Liver (tissue), 9 donors: Measurements from ENCODE around the gene ARHGAP4. TPM values are rescaled to one million over a fixed set of nuclear protein-coding genes. Genes with fewer than 3 reads are reported as not detected.
A peak's percentile ranks its signal among the peaks of the same experiment; 100 is the strongest.

Experiments
- DNase-seq: peaks from one replicate; pipeline ENCODE4 v3.0.0-alpha.2; 2017; ENCODE audit warnings: low spot score
- H3K27ac ChIP-seq, 2 donors: one replicate each; pipeline ENCODE4 v1.7.0; 2013; ENCODE audit warnings: inconsistent platforms in 2 of 2, low read length in 2 of 2, control low read depth in 1 of 2, low read depth in 1 of 2, mild to moderate bottlenecking in 1 of 2
- H3K27me3 ChIP-seq, 4 donors: one replicate each; pipeline versions ENCODE4 v1.6.1 to v1.7.0; 2013; ENCODE audit warnings: low read length in 3 of 4, inconsistent platforms in 1 of 4, mild to moderate bottlenecking in 1 of 4, moderate library complexity in 1 of 4; ENCODE audit not compliant: control insufficient read depth in 4 of 4, insufficient read depth in 4 of 4
- H3K36me3 ChIP-seq, 4 donors: one replicate each; pipeline versions ENCODE4 v1.6.1 to v1.7.0; 2013; ENCODE audit warnings: low read length in 3 of 4, mild to moderate bottlenecking in 3 of 4, low read depth in 1 of 4, moderate library complexity in 1 of 4; ENCODE audit not compliant: control insufficient read depth in 4 of 4, insufficient read depth in 3 of 4
- H3K4me1 ChIP-seq, 4 donors: one replicate each; pipeline versions ENCODE4 v1.6.1 to v1.7.0; 2013; ENCODE audit warnings: low read length in 3 of 4, mild to moderate bottlenecking in 3 of 4, moderate library complexity in 1 of 4; ENCODE audit not compliant: control insufficient read depth in 4 of 4, insufficient read depth in 4 of 4
- H3K4me3 ChIP-seq, 3 donors: one replicate each; pipeline versions ENCODE4 v1.6.1 to v1.7.0; 2013; ENCODE audit warnings: low read length in 3 of 3, control low read depth in 1 of 3, low read depth in 1 of 3, mild to moderate bottlenecking in 1 of 3
- H3K9ac ChIP-seq, 2 donors: one replicate each; pipeline ENCODE4 v1.7.0; 2013; ENCODE audit warnings: low read length in 2 of 2, mild to moderate bottlenecking in 2 of 2, moderate library complexity in 2 of 2, control low read depth in 1 of 2, low read depth in 1 of 2
- H3K9me3 ChIP-seq, 4 donors: one replicate each; pipeline versions ENCODE4 v1.6.1 to v1.7.0; 2013; ENCODE audit warnings: low read length in 3 of 4; ENCODE audit not compliant: control insufficient read depth in 4 of 4
- ATF3 ChIP-seq: IDR thresholded peaks from 2 replicates; pipeline ENCODE4 v1.6.1; 2016; ENCODE audit warnings: antibody characterized with exemption
- CTCF ChIP-seq: fragments of 150-350 bp; IDR thresholded peaks from 2 replicates; pipeline ENCODE4 v1.5.1; 2017; ENCODE audit warnings: improper control_type of control experiment, low read depth, low read length; ENCODE audit not compliant: missing input control
- EGR1 ChIP-seq, 2 donors: IDR thresholded peaks; 2 replicates each; pipeline ENCODE4 v1.6.1; 2016 to 2018; ENCODE audit warnings: antibody characterized with exemption in 2 of 2, low read depth in 2 of 2
- FOXA1 ChIP-seq: IDR thresholded peaks from 2 replicates; pipeline ENCODE4 v1.6.1; 2016; ENCODE audit warnings: antibody characterized with exemption
- GABPA ChIP-seq, 2 donors: IDR thresholded peaks in 1 of 2; conservative IDR thresholded peaks in 1 of 2; 2 replicates each; pipeline ENCODE4 v1.6.1; 2016; ENCODE audit warnings: antibody characterized with exemption in 2 of 2, mild to moderate bottlenecking in 1 of 2, moderate library complexity in 1 of 2
- HNF4A ChIP-seq, 2 donors: conservative IDR thresholded peaks; 2 replicates each; pipeline ENCODE4 v1.6.1; 2016; ENCODE audit warnings: antibody characterized with exemption in 2 of 2, mild to moderate bottlenecking in 2 of 2
- HNF4G ChIP-seq: IDR thresholded peaks from 2 replicates; pipeline ENCODE4 v1.6.1; 2016; ENCODE audit warnings: antibody characterized with exemption
- JUND ChIP-seq, 2 donors: IDR thresholded peaks; 2 replicates each; pipeline ENCODE4 v1.6.1; 2016; ENCODE audit warnings: antibody characterized with exemption in 2 of 2
- NR2F2 ChIP-seq: IDR thresholded peaks from 2 replicates; pipeline ENCODE4 v1.6.1; 2016; ENCODE audit warnings: antibody characterized with exemption
- RAD21 ChIP-seq, 2 donors: IDR thresholded peaks; 2 replicates each; pipeline ENCODE4 v1.6.1; 2016; ENCODE audit warnings: antibody characterized with exemption in 2 of 2, mild to moderate bottlenecking in 2 of 2
- REST ChIP-seq: IDR thresholded peaks from 2 replicates; pipeline ENCODE4 v1.6.1; 2016; ENCODE audit warnings: antibody characterized with exemption, mild to moderate bottlenecking
- RXRA ChIP-seq, 2 donors: IDR thresholded peaks; 2 replicates each; pipeline ENCODE4 v1.6.1; 2017 to 2018; ENCODE audit warnings: antibody characterized with exemption in 2 of 2, mild to moderate bottlenecking in 1 of 2
- SP1 ChIP-seq: IDR thresholded peaks from 2 replicates; pipeline ENCODE4 v1.6.1; 2018; ENCODE audit warnings: antibody characterized with exemption, mild to moderate bottlenecking
- TAF1 ChIP-seq: conservative IDR thresholded peaks from 2 replicates; pipeline ENCODE4 v1.6.1; 2016; ENCODE audit warnings: antibody characterized with exemption, mild to moderate bottlenecking
- YY1 ChIP-seq: IDR thresholded peaks from 2 replicates; pipeline ENCODE4 v1.6.1; 2016; ENCODE audit warnings: antibody characterized with exemption, mild to moderate bottlenecking
- ZBTB33 ChIP-seq: IDR thresholded peaks from 2 replicates; pipeline ENCODE4 v1.6.1; 2016; ENCODE audit warnings: antibody characterized with exemption
- WGBS: extraction: QIAGEN DNeasy Blood & Tissue Kit; methylation state at CpG from one replicate; pipeline ENCODE4 v1.1.7; 2013; 5-methylcytosine and 5-hydroxymethylcytosine counted together
- polyA plus RNA-seq, 2 donors: library from polyadenylated mRNA; stranded (reverse) in 1 of 2; unstranded in 1 of 2; fragments of 200-250 nt in 1 of 2; fragments of >200 nt in 1 of 2; fragmentation: Nextera tagmentation in 1 of 2; extraction: Ambion mirVana in 1 of 2; gene quantifications; one replicate each; pipeline versions ENCODE4 v1.2.1 to v1.2.3, GENCODE V29; 2013 to 2015
- total RNA-seq, 2 donors: library from RNA; depleted of rRNA; stranded (reverse); fragments of >200 nt; gene quantifications; one replicate each; pipeline ENCODE4 v1.2.3, GENCODE V29; 2014
- donor health status: healthy.
- donor health status: healthy.
- donor health status: healthy.
- donor health status: healthy.
- donor health status: healthy.

The ARHGAP4 gene
- total and polyA plus RNA-seq, 4 donors: 3.3 to 28.1 (median 10.2) TPM

- peak overlapping the region; percentile 39 to 55 for H3K27ac ChIP-seq
- TF ChIP-seq CTCF (no peak), FOXA1 (no peak), EGR1 (IDR thresholded peaks at IDR 0.05; ENCODE audit: low read depth in 2 of 2) (no peak), TAF1 (no peak), HNF4A (conservative IDR thresholded peaks at IDR 0.05) (no peak), HNF4G (no peak), ZBTB33 (no peak), RXRA (IDR thresholded peaks at IDR 0.05) (no peak), NR2F2 (no peak), REST (no peak), JUND (IDR thresholded peaks at IDR 0.05) (no peak), GABPA (IDR thresholded peaks at IDR 0.05 in 1 of 2, conservative IDR thresholded peaks at IDR 0.05 in 1 of 2) (no peak), RAD21 (IDR thresholded peaks at IDR 0.05) (no peak), SP1 (no peak), ATF3 (no peak), YY1 (no peak)
- H3K27me3 ChIP-seq: no peaks in the 10 kb centered on the region
- H3K36me3 ChIP-seq: peaks cover 3 to 24% (median 9%) of the 10 kb centered on the region in 4 donors
- H3K9me3 ChIP-seq: no peaks in the 10 kb centered on the region
- WGBS: 65% methylated on average over 14 of the region's 14 CpGs
- H3K9ac ChIP-seq: no peak overlapping the region
- DNase-seq: no peak
- peaks cover 10 to 52% (median 41%) of the 10 kb centered on the region in 4 donors for H3K4me1 ChIP-seq
- no peak overlapping the region for H3K4me3 ChIP-seq
Measured at GRCh38 chrX:153966841-153967535, 40.9 kb upstream of the ARHGAP4 start.
